HEK293T (cell line): Measurements from ENCODE around the gene EPHA3.

Experiments used
- CTCF ChIA-PET: fragments of 350-600 bp; formaldehyde crosslinking; extraction: SDS; loops from one replicate; lab custom pipeline; 2021; ENCODE audit warnings: antibody characterized with exemption, inconsistent platforms; lab: Yijun Ruan, JAX
- POLR2A ChIA-PET: fragments of 350-600 bp; formaldehyde crosslinking; extraction: SDS; loops from one replicate; lab custom pipeline; 2020; ENCODE audit warnings: antibody characterized with exemption, inconsistent platforms; lab: Yijun Ruan, JAX
- DNase-seq: peaks from one replicate; pipeline ENCODE4 v3.0.0; 2012; ENCODE audit warnings: mixed read lengths; ENCODE audit errors: extremely low spot score
- ARNT ChIP-seq: fragments of 450-650 bp; IDR thresholded peaks from 2 replicates; pipeline ENCODE4 v1.6.1; 2017; ENCODE audit warnings: mild to moderate bottlenecking
- BHLHE40 ChIP-seq: fragments of 450-650 bp; IDR thresholded peaks from 2 replicates; pipeline ENCODE4 v1.6.1; 2016; ENCODE audit warnings: mild to moderate bottlenecking, moderate library complexity, borderline replicate concordance
- CTBP1 ChIP-seq: fragments of 450-650 bp; IDR thresholded peaks from 2 replicates; pipeline ENCODE4 v1.6.1; 2016; ENCODE audit warnings: borderline replicate concordance
- ELF4 ChIP-seq: fragments of 450-650 bp; IDR thresholded peaks from 2 replicates; pipeline ENCODE4 v1.6.1; 2017; ENCODE audit warnings: antibody characterized with exemption
- FOXA1 ChIP-seq: fragments of 450-650 bp; IDR thresholded peaks from 2 replicates; pipeline ENCODE4 v1.6.1; 2016; ENCODE audit warnings: mild to moderate bottlenecking
- FOXK2 ChIP-seq: fragments of 450-650 bp; IDR thresholded peaks from 2 replicates; pipeline ENCODE4 v1.6.1; 2016; ENCODE audit warnings: mild to moderate bottlenecking
- FOXM1 ChIP-seq: fragments of 450-650 bp; IDR thresholded peaks from 2 replicates; pipeline ENCODE4 v1.6.1; 2017; ENCODE audit warnings: mild to moderate bottlenecking, borderline replicate concordance
- HDGF ChIP-seq: fragments of 450-650 bp; IDR thresholded peaks from 2 replicates; pipeline ENCODE4 v1.6.1; 2017; ENCODE audit warnings: antibody characterized with exemption, borderline replicate concordance
- L3MBTL2 ChIP-seq: fragments of 450-650 bp; conservative IDR thresholded peaks from 2 replicates; pipeline ENCODE4 v1.6.1; 2016; ENCODE audit warnings: mild to moderate bottlenecking
- LEF1 ChIP-seq: fragments of 450-650 bp; IDR thresholded peaks from 2 replicates; pipeline ENCODE4 v1.6.1; 2017; ENCODE audit warnings: mild to moderate bottlenecking, borderline replicate concordance
- NFRKB ChIP-seq: fragments of 450-650 bp; IDR thresholded peaks from 2 replicates; pipeline ENCODE4 v1.6.1; 2016; ENCODE audit warnings: mild to moderate bottlenecking, moderate library complexity
- SP1 ChIP-seq: fragments of 450-650 bp; IDR thresholded peaks from 2 replicates; pipeline ENCODE4 v1.6.1; 2017
- SUZ12 ChIP-seq: fragments of 450-650 bp; IDR thresholded peaks from 2 replicates; pipeline ENCODE4 v1.6.1; 2016; ENCODE audit warnings: mild to moderate bottlenecking
- TARDBP ChIP-seq: fragments of 450-650 bp; IDR thresholded peaks from 2 replicates; pipeline ENCODE4 v1.6.1; 2016
- ZNF384 ChIP-seq: fragments of 450-650 bp; IDR thresholded peaks from 2 replicates; pipeline ENCODE4 v1.6.1; 2016
- TF ChIP-seq, protein P1 (sequence below): fragments of 450-650 bp; IDR thresholded peaks from 2 replicates; pipeline ENCODE4 v1.6.1; 2016

The EPHA3 gene

DNA sequence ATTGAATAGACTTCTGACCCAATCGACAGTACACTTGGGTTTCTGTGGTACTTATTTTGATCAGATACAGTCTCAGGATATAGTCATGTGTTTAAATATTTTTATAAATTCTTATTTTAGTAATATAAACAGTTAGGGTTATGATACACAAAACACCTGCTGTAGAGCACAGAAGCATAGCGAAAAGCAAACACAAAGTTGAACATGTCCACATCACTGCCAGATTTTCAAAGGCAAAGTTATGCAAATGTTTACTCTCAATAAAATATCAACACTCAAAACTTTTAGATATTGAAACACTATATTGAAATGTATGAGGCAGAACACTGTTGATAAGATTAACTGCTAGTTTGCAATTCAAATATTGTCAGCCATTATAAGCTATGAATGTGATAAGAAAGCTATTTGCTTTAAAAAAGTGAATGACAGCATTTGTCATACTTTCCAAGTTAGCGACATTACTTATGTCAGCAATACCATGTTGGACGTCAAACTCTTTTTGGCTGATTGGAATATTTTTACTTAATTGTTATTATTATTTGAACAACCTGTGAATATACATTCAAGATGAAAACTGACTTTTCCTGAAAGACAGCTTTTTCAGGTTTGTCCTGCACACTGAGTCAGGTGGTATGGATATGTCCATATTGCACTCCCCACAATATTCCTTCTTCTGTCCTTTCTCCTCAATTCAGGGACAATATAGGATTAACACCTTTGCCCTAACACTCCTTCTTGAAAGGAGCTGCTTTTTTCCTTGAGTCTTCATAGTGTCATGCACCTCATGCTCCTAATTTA is 367.1 kb downstream of the EPHA3 start:
- TF ChIP-seq BHLHE40, result no peak
- no peak for TF ChIP-seq FOXK2
- no peak for TF ChIP-seq L3MBTL2
- TF ChIP-seq ELF4, result no peak
- TF ChIP-seq LEF1, result no peak
- TF ChIP-seq SUZ12, result no peak
- POLR2A ChIA-PET, result no interaction called here
- DNase-seq, result no peak
- CTCF ChIA-PET, result interaction anchor here (0.9 kb wide), 1 partner anchor 27 kb away, joined by 3 read pairs; no protein-coding TSS in a partner anchor

DNA sequence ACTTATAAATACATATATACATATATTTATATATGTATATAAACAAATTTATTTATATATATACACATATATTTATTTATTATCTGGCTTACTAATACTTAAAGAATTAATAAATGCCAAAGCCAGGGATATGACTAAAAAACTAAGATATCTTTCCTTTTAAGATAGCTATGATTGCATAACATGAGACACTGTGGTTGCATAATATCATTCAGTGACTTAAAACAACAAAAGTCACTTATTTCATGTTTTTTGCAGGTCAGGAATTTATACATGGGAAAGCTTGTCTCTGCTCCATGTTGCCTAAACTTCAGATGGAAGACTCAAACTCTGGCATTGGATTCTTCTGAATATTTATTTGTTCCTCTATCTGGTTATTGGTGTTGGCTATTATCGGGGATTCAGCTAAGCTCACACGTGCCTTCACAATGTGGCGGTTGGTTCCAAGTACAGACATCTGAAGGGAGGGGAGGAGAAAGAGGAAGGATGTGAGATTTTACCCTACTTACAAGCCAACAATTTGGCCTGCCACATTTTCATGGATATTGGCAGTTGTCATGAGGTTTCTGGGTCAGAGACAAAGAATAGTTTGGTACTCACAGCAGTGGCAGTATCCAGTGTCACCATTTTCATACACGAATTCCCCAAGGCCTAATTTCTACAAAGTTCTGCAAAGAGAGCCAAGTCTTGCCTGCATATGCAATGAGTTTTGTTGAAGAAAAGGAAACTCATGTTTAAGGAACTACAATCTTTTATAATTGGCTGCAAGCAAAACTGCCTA is 381.6 kb downstream of the EPHA3 start:
- POLR2A ChIA-PET, result no interaction called here
- no peak for TF ChIP-seq ELF4
- TF ChIP-seq SUZ12, result no peak
- no peak for TF ChIP-seq CTBP1
- no peak for TF ChIP-seq HDGF
- TF ChIP-seq ZNF384, result no peak
- no peak for TF ChIP-seq FOXA1
- no peak for TF ChIP-seq FOXK2
- TF ChIP-seq, protein P1, sequence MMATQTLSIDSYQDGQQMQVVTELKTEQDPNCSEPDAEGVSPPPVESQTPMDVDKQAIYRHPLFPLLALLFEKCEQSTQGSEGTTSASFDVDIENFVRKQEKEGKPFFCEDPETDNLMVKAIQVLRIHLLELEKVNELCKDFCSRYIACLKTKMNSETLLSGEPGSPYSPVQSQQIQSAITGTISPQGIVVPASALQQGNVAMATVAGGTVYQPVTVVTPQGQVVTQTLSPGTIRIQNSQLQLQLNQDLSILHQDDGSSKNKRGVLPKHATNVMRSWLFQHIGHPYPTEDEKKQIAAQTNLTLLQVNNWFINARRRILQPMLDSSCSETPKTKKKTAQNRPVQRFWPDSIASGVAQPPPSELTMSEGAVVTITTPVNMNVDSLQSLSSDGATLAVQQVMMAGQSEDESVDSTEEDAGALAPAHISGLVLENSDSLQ, result no peak
- no peak for TF ChIP-seq TARDBP
- no peak for TF ChIP-seq SP1
- no peak for TF ChIP-seq L3MBTL2
- CTCF ChIA-PET, result no interaction called here
- no peak for DNase-seq

- POLR2A ChIA-PET, result no interaction called here
- CTCF ChIA-PET, result no interaction called here
- no peak for DNase-seq
- TF ChIP-seq ELF4 (no peak), L3MBTL2 (no peak), CTBP1 (no peak), TARDBP (no peak), FOXA1 (no peak), SUZ12 (no peak), BHLHE40 (no peak), NFRKB (no peak), HDGF (no peak), LEF1 (no peak), ZNF384 (no peak)
- TF ChIP-seq, protein P1, result no peak
These were observed 382.7 kb downstream of the EPHA3 start for GRCh38 chr3:89490129-89490528.

DNA sequence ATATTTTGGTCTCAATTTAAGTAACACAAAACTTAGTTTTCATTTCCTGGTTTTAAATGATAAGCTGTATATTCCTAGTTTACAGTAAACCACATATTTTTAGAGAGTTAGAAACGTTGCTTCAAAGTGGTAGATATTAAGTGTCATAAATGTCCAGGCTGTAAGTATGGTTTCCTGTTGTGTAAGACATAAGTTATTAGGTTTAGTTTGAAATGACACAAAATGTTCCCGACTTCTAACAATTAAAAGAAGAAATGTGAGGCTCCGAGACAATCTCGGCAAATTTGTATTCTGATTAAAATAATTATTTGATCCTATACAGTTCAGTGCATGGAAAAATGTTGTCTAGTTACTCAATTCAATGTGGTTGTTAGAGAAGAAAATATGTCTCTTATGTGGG is 387.3 kb downstream of the EPHA3 start:
- TF ChIP-seq CTBP1 (no peak), FOXA1 (no peak), TARDBP (no peak), BHLHE40 (no peak), SP1 (no peak), FOXK2 (no peak), LEF1 (no peak), ARNT (no peak)
- POLR2A ChIA-PET, result no interaction called here
- CTCF ChIA-PET, result no interaction called here
- no peak for DNase-seq

- POLR2A ChIA-PET, result no interaction called here
- CTCF ChIA-PET, result no interaction called here
- DNase-seq, result no peak
- TF ChIP-seq CTBP1 (no peak), ZNF384 (no peak), LEF1 (no peak), BHLHE40 (no peak), NFRKB (no peak), FOXA1 (no peak), SP1 (no peak), FOXK2 (no peak), TARDBP (no peak), SUZ12 (no peak), ARNT (no peak), HDGF (no peak), L3MBTL2 (no peak), ELF4 (no peak), FOXM1 (no peak)
- TF ChIP-seq, protein P1, result no peak
These were observed 396.5 kb downstream of the EPHA3 start for GRCh38 chr3:89503891-89504391.

DNA sequence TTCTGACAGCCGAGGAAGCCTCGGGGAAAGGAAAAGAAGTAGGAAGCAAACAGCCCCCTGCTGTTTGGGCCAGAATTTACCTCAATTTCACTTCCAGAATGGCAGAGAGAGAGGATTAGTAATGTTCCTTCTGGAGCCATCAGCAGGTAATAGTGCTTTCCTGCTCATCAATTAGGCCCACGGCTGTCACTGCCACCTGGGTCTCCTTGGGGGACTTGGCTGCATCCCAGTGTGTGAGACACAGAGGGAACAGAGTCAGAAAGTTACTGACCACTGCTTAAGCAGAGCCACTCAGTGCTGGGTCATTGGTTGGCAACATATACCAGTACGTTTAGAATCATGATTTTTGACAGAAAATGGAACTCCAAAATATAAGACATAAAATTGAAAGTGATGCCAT is 397.0 kb downstream of the EPHA3 start:
- TF ChIP-seq SUZ12 (no peak), ZNF384 (no peak), FOXK2 (no peak), CTBP1 (no peak), FOXA1 (no peak), BHLHE40 (no peak), HDGF (no peak), LEF1 (no peak), NFRKB (no peak), TARDBP (no peak), ELF4 (no peak), FOXM1 (no peak), L3MBTL2 (no peak)
- TF ChIP-seq, protein P1, result no peak
- no peak for DNase-seq
- CTCF ChIA-PET, result no interaction called here
- POLR2A ChIA-PET, result no interaction called here
